Activated CD4-positive, alpha-beta T cell treated with anti-CD3 and anti-CD28 coated beads, Interleukin-2, amount 50 U/mL, for 24 hours (primary cell): ENCODE results near the gene ANO6.
"Not testable (repeated sequence)": the region's sequence is repeated elsewhere in the genome, so short reads cannot be mapped to it uniquely, and the experiment has no call there.

ENCODE experiments used
- DNase-seq, 2 donors: peaks; one replicate each; pipeline ENCODE4 v3.0.0-alpha.2; 2020; ENCODE audit warnings: low read depth in 1 of 2, low spot score in 1 of 2

Gene ANO6

DNA sequence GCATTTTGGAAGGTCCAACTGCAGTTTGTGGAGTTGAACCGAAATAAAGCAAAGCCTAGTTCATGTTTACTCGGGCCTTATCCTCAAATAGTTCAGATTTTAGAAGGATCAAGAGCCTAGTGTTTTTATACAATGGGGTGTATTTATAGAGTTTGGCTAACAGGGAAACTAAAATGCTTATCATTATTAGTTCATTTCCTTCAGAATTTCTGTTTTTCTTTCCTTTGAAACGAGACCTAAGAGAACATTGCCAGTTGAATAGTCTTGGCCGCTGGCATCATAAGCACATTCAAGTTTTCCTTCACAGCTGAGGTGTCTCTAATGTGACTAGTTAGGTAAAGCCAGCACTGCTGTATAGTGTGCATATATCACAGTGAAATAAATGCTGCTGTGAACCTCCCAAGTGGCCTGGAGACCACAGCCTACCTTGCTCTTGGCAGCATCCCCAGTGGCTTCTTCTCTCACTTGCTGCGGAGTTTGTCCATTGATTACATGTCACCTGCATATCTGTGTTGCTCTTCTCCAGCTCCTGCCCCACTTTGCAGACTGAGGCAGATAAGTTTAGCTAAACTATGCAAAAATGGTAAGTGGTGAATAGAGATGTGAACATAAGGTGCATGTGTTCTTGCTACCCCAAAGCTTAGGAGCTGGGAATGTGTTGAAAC lies 88.8 kb downstream of the ANO6 start:
- DNase-seq = no peak

- DNase-seq = no peak
These were observed 90.0 kb downstream of the ANO6 start for GRCh38 chr12:45305907-45306306.

GRCh38 chr12:45309836-45310626 lies 94.1 kb downstream of the ANO6 start:
- no peak for DNase-seq

DNA sequence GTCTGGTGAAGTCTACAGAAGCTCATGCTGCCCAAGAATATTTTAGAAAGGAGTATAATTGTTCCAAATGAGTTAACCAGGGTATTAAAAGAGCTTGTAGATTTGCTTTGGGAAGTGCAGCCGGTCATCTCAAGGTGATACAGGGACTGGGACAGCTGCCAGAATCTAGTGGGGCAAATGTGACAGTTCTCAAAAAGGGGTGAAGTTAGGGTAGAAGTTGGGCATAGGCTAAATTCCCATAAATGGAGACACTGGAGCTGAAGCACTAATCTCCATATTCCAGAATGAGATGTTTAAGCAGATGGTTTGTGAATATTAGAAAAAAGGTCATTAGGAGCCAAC lies 94.7 kb downstream of the ANO6 start:
- no peak for DNase-seq

GRCh38 chr12:45312012-45312411 lies 96.1 kb downstream of the ANO6 start:
- DNase-seq = no peak

DNA sequence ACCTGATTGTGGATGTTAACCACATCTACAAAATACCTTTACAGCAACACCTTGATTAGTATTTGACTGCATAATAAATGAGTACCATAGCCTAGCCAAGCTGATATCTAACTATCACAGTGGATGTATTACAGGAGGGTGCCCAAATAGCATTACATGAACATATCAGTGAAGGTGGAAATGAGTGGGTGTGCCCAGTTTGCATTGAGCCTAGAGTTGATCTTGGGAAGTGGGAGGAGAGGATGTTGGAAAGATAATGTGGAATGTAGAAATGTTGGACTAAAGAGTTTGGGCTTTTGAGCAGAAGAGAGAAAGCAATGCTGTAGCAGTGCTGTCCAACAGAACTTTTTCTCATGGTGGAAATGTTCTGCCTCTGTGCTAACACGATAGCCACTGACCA lies 98.9 kb downstream of the ANO6 start:
- DNase-seq = no peak

GRCh38 chr12:45315462-45315861 lies 99.6 kb downstream of the ANO6 start:
- no peak for DNase-seq

DNA sequence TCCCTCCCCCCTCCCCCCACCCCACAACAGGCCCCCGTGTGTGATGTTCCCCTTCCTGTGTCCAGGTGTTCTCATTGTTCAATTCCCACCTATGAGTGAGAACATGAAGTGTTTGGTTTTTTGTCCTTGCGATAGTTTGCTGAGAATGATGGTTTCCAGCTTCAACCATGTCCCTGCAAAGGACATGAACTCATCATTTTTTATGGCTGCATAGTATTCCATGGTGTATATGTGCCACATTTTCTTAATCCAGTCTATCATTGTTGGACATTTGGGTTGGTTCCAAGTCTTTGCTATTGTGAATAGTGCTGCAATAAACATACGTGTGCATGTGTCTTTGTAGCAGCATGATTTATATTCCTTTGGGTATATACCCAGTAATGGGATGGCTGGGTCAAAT lies 101.4 kb downstream of the ANO6 start:
- not testable (repeated sequence) for DNase-seq

DNA sequence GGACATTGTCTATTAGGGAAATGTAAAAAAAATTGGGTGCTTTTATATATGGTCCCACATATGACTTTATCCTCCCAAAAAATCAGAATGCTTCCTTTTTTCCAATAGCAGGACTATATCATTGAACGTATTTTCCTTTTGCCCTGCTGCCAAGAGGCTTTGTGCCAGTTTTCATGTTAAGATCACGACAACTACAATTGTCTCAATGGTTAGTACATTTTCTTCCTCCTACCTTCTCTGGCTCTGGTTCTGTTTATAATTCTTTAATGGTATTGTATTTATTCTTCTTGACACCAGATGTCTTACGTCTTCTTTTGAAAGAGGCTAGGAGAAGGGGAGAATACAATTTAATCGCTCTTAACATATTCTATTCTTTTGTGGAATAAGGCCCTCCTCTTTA lies 106.9 kb downstream of the ANO6 start:
- DNase-seq = no peak

- no peak for DNase-seq
These were observed 108.5 kb downstream of the ANO6 start for GRCh38 chr12:45324391-45324790.

DNA sequence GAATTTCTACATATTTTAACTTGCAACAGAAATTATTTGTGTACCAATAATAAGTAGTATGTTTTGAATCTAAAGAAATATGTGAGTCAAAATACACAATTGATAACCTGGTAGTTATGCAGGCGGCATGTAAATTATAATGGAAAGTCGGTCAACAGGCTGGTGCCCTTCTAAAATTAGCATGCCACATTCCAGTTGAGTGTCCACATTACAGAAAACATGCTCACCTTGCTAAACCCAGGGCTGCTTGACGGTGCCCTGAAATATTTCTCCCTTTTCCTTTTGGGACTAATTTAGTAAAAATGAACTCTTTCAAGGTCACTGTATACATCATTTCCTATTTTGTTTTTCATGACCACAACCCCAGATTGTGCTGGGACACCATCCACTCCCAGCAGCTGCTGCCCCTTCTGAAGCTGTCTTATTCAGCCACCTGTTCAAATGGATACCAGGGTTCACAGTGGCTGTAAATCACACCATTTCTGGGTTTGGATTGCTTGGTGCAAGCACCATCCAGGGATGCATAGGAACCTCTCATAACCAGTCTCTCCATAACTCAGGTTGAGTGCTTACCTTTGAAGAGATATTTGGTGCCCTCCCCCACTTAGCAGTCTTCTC lies 110.6 kb downstream of the ANO6 start:
- no peak for DNase-seq

GRCh38 chr12:45327823-45328383 lies 112.0 kb downstream of the ANO6 start:
- no peak for DNase-seq

DNA sequence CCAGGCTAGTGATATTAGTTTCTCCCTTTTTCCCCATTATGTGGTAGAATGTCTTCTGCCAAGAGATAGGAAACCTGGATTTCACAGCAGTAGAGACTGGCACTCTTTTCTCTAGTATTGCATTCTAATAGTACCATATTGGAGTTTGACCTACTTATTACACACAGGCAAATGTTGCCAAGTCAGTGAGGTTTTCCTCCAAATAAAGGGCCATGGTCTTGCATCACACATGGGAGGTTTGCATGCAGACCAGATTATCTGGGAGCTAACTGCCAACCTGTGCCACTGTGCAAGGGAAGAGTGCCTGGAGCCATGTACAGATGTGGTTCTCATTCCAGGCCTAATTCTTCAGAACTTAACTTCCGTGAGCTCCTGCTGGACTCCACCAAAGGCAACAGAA lies 113.3 kb downstream of the ANO6 start:
- no peak for DNase-seq

- no peak for DNase-seq
These were observed 113.8 kb downstream of the ANO6 start for GRCh38 chr12:45329702-45330101.

DNA sequence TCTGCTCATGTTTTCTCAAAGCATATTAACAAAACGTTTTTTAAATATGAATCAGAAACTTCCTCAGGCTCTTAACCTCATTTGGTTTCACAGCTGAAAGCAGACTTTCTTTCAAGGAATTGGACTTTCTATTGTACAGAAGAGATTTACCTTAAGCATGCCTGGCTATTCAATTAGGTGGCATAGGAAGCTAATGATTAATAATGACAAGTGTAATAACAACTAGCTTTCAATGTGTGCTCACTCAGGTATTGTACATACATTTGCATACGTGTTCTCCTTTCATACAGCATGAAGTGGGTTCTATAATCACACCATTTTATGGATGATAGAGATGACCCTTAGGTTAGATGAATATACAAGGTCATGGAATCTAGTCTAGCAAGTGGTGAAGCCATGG lies 115.7 kb downstream of the ANO6 start:
- no peak for DNase-seq

GRCh38 chr12:45334396-45334795 lies 118.5 kb downstream of the ANO6 start:
- DNase-seq = no peak

DNA sequence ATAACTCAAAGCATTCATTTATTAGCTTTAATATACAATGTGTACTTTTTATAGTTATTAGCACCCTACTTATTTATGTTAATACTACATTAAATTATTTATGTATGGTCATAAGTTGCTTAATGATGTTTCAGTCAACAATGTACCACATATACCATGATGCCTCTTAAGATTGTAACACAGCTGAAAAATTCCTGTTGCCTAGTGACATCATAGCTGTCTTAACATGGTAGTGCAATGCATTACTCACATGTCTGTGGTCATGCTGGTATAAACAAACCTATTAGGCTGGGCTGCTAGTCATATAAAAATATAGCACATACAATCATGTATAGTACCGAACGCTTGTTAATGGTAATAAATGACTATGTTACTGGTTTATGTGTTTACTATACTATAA lies 120.4 kb downstream of the ANO6 start:
- DNase-seq = no peak

DNA sequence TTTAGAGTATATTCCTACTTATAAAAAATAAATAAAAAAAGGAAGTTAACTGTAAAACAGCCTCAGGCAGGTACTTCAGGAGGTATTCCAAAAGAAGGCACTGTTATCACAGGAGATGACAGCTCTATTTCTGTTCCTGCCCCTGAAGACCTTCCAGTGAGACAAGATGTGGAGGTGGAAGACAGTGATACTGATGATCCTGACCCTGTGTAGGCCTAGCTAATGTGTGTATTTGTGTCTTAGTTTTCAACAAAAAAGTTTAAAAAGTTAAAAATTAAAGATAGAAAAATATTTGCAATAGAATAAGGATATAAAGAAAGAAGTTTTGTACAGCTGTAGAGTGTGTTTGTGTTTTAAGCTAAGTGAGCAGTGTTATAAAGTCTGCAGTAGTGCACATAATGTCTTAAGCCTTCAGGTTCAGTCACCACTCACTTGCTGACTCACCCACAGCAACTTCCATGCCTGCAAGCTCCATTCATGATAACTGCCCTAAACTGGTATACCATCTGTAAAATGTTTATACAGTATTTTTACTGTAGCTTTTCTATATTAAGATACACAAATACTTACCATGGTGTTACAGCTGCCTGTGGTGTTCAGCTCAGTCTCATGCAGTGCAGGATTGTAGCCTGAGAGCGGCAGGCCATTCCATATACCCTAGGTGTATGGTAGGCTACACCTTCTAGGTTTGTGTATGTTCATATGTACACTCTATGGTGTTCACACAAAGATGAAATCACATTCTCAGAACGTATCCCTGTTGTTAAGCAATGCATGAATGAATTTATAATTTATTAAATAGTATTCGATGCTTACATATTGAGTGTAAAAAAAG lies 121.1 kb downstream of the ANO6 start:
- DNase-seq = no peak

GRCh38 chr12:45337835-45338234 lies 121.9 kb downstream of the ANO6 start:
- DNase-seq = no peak

GRCh38 chr12:45338272-45338671 lies 122.4 kb downstream of the ANO6 start:
- DNase-seq = no peak

- no peak for DNase-seq
These were observed 123.1 kb downstream of the ANO6 start for GRCh38 chr12:45339035-45339434.
